ENCODE data around the gene MEGF9. TPM values are rescaled to one million over a fixed set of nuclear protein-coding genes. Genes with fewer than 3 reads are reported as not detected.

MEGF9 gene
- total and polyA plus RNA-seq, 9 donors: 6.3 to 12.8 (median 7.2) TPM

GRCh38 chr9:120668399-120668798, 45.9 kb downstream of the MEGF9 start:
- Histone ChIP-seq H3K27me3 (ENCODE audit: control insufficient read depth, insufficient read depth, low read length) (no peaks in the 10 kb centered on the region), H3K4me3 (ENCODE audit: low read length) (no peak overlapping the region), H3K27ac (ENCODE audit: low read length) (no peak overlapping the region), H3K36me3 (ENCODE audit: control insufficient read depth, insufficient read depth, low read length) (no peaks in the 10 kb centered on the region), H3K4me1 (ENCODE audit: control insufficient read depth, insufficient read depth, low read length) (no peaks in the 10 kb centered on the region), H3K9me3 (replicated peaks; ENCODE audit: control insufficient read depth, low read depth, low read length) (no peaks in the 10 kb centered on the region)
- DNase-seq: no peak

- H3K36me3 ChIP-seq (ENCODE audit: control insufficient read depth, insufficient read depth, low read length): no peaks in the 10 kb centered on the region
- no peak overlapping the region for H3K4me3 ChIP-seq (ENCODE audit: low read length)
- H3K27ac ChIP-seq (ENCODE audit: low read length): no peak overlapping the region
- DNase-seq: no peak
- H3K4me1 ChIP-seq (ENCODE audit: control insufficient read depth, insufficient read depth, low read length): no peaks in the 10 kb centered on the region
- H3K9me3 ChIP-seq (replicated peaks; ENCODE audit: control insufficient read depth, low read depth, low read length): no peaks in the 10 kb centered on the region
- no peaks in the 10 kb centered on the region for H3K27me3 ChIP-seq (ENCODE audit: control insufficient read depth, insufficient read depth, low read length)
Observed at GRCh38 chr9:120663950-120664349, 50.3 kb downstream of the MEGF9 start.

GRCh38 chr9:120663380-120663779, 50.9 kb downstream of the MEGF9 start:
- no peak overlapping the region for H3K4me3 ChIP-seq (ENCODE audit: low read length)
- no peaks in the 10 kb centered on the region for H3K9me3 ChIP-seq (replicated peaks; ENCODE audit: control insufficient read depth, low read depth, low read length)
- DNase-seq: no peak
- H3K27ac ChIP-seq (ENCODE audit: low read length): no peak overlapping the region
- no peaks in the 10 kb centered on the region for H3K36me3 ChIP-seq (ENCODE audit: control insufficient read depth, insufficient read depth, low read length)
- WGBS (ENCODE audit: insufficient coverage): no CpG with 5 or more reads among the region's 3 CpGs
- H3K27me3 ChIP-seq (ENCODE audit: control insufficient read depth, insufficient read depth, low read length): no peaks in the 10 kb centered on the region
- H3K4me1 ChIP-seq (ENCODE audit: control insufficient read depth, insufficient read depth, low read length): no peaks in the 10 kb centered on the region

- Histone ChIP-seq H3K4me1 (ENCODE audit: control insufficient read depth, insufficient read depth, low read length) (no peaks in the 10 kb centered on the region), H3K27me3 (ENCODE audit: control insufficient read depth, insufficient read depth, low read length) (no peaks in the 10 kb centered on the region), H3K9me3 (replicated peaks; ENCODE audit: control insufficient read depth, low read depth, low read length) (no peaks in the 10 kb centered on the region), H3K36me3 (ENCODE audit: control insufficient read depth, insufficient read depth, low read length) (no peaks in the 10 kb centered on the region), H3K27ac (ENCODE audit: low read length) (no peak overlapping the region), H3K4me3 (ENCODE audit: low read length) (no peak overlapping the region)
- WGBS (ENCODE audit: insufficient coverage): 90% methylated on average over 2 of the region's 8 CpGs
- DNase-seq: no peak
Observed at GRCh38 chr9:120662513-120662912, 51.8 kb downstream of the MEGF9 start.

- no peak for DNase-seq
- H3K36me3 ChIP-seq (ENCODE audit: control insufficient read depth, insufficient read depth, low read length): no peaks in the 10 kb centered on the region
- no CpG with 5 or more reads among the region's 2 CpGs for WGBS (ENCODE audit: insufficient coverage)
- no peaks in the 10 kb centered on the region for H3K4me1 ChIP-seq (ENCODE audit: control insufficient read depth, insufficient read depth, low read length)
- H3K27me3 ChIP-seq (ENCODE audit: control insufficient read depth, insufficient read depth, low read length): no peaks in the 10 kb centered on the region
- no peak overlapping the region for H3K4me3 ChIP-seq (ENCODE audit: low read length)
- no peaks in the 10 kb centered on the region for H3K9me3 ChIP-seq (replicated peaks; ENCODE audit: control insufficient read depth, low read depth, low read length)
- H3K27ac ChIP-seq (ENCODE audit: low read length): no peak overlapping the region
Observed at GRCh38 chr9:120659676-120660075, 54.6 kb downstream of the MEGF9 start.

- no peaks in the 10 kb centered on the region for H3K4me1 ChIP-seq (ENCODE audit: control insufficient read depth, insufficient read depth, low read length)
- no peak for DNase-seq
Observed at GRCh38 chr9:120659209-120659608, 55.1 kb downstream of the MEGF9 start.

GRCh38 chr9:120655005-120655622, 59.2 kb downstream of the MEGF9 start:
- H3K4me1 ChIP-seq (ENCODE audit: control insufficient read depth, insufficient read depth, low read length): no peaks in the 10 kb centered on the region
- 100% methylated on average over 1 of the region's 4 CpGs for WGBS (ENCODE audit: insufficient coverage)
- H3K27me3 ChIP-seq (ENCODE audit: control insufficient read depth, insufficient read depth, low read length): no peaks in the 10 kb centered on the region
- H3K27ac ChIP-seq (ENCODE audit: low read length): no peak overlapping the region
- H3K4me3 ChIP-seq (ENCODE audit: low read length): no peak overlapping the region
- H3K9me3 ChIP-seq (replicated peaks; ENCODE audit: control insufficient read depth, low read depth, low read length): no peaks in the 10 kb centered on the region
- no peak for DNase-seq
- no peaks in the 10 kb centered on the region for H3K36me3 ChIP-seq (ENCODE audit: control insufficient read depth, insufficient read depth, low read length)

More at GRCh38 chr9:120659209-120659608, 55.1 kb downstream of the MEGF9 start:
- no peak overlapping the region for H3K4me3 ChIP-seq (ENCODE audit: low read length)
- H3K27me3 ChIP-seq (ENCODE audit: control insufficient read depth, insufficient read depth, low read length): no peaks in the 10 kb centered on the region
- H3K36me3 ChIP-seq (ENCODE audit: control insufficient read depth, insufficient read depth, low read length): no peaks in the 10 kb centered on the region
- H3K27ac ChIP-seq (ENCODE audit: low read length): no peak overlapping the region
- no peaks in the 10 kb centered on the region for H3K9me3 ChIP-seq (replicated peaks; ENCODE audit: control insufficient read depth, low read depth, low read length)
- 20% methylated on average over 1 of the region's 3 CpGs for WGBS (ENCODE audit: insufficient coverage)

GRCh38 chr9:120654272-120654671, 60.0 kb downstream of the MEGF9 start:
- no CpG with 5 or more reads among the region's 4 CpGs for WGBS (ENCODE audit: insufficient coverage)
- no peak for DNase-seq
- no peaks in the 10 kb centered on the region for H3K27me3 ChIP-seq (ENCODE audit: control insufficient read depth, insufficient read depth, low read length)

GRCh38 chr9:120653762-120654161, 60.5 kb downstream of the MEGF9 start:
- no peaks in the 10 kb centered on the region for H3K36me3 ChIP-seq (ENCODE audit: control insufficient read depth, insufficient read depth, low read length)
- no peaks in the 10 kb centered on the region for H3K27me3 ChIP-seq (ENCODE audit: control insufficient read depth, insufficient read depth, low read length)
- H3K9me3 ChIP-seq (replicated peaks; ENCODE audit: control insufficient read depth, low read depth, low read length): no peaks in the 10 kb centered on the region
- no peak overlapping the region for H3K4me3 ChIP-seq (ENCODE audit: low read length)
- H3K27ac ChIP-seq (ENCODE audit: low read length): no peak overlapping the region
- 90% methylated on average over 1 of the region's 1 CpG for WGBS (ENCODE audit: insufficient coverage)
- H3K4me1 ChIP-seq (ENCODE audit: control insufficient read depth, insufficient read depth, low read length): no peaks in the 10 kb centered on the region
- DNase-seq: no peak

More at GRCh38 chr9:120654272-120654671, 60.0 kb downstream of the MEGF9 start:
- Histone ChIP-seq H3K4me3 (ENCODE audit: low read length) (no peak overlapping the region), H3K9me3 (replicated peaks; ENCODE audit: control insufficient read depth, low read depth, low read length) (no peaks in the 10 kb centered on the region), H3K4me1 (ENCODE audit: control insufficient read depth, insufficient read depth, low read length) (no peaks in the 10 kb centered on the region), H3K36me3 (ENCODE audit: control insufficient read depth, insufficient read depth, low read length) (no peaks in the 10 kb centered on the region), H3K27ac (ENCODE audit: low read length) (no peak overlapping the region)

GRCh38 chr9:120652934-120653333, 61.3 kb downstream of the MEGF9 start:
- Histone ChIP-seq H3K27ac (ENCODE audit: low read length) (no peak overlapping the region), H3K36me3 (ENCODE audit: control insufficient read depth, insufficient read depth, low read length) (no peaks in the 10 kb centered on the region), H3K4me1 (ENCODE audit: control insufficient read depth, insufficient read depth, low read length) (no peaks in the 10 kb centered on the region), H3K27me3 (ENCODE audit: control insufficient read depth, insufficient read depth, low read length) (no peaks in the 10 kb centered on the region), H3K4me3 (ENCODE audit: low read length) (no peak overlapping the region), H3K9me3 (replicated peaks; ENCODE audit: control insufficient read depth, low read depth, low read length) (no peaks in the 10 kb centered on the region)
- DNase-seq: no peak
- 59% methylated on average over 2 of the region's 2 CpGs for WGBS (ENCODE audit: insufficient coverage)

- H3K27me3 ChIP-seq (ENCODE audit: control insufficient read depth, insufficient read depth, low read length): no peaks in the 10 kb centered on the region
- no peaks in the 10 kb centered on the region for H3K9me3 ChIP-seq (replicated peaks; ENCODE audit: control insufficient read depth, low read depth, low read length)
- H3K27ac ChIP-seq (ENCODE audit: low read length): no peak overlapping the region
- H3K4me3 ChIP-seq (ENCODE audit: low read length): no peak overlapping the region
- WGBS (ENCODE audit: insufficient coverage): no CpG with 5 or more reads among the region's 1 CpG
- H3K36me3 ChIP-seq (ENCODE audit: control insufficient read depth, insufficient read depth, low read length): no peaks in the 10 kb centered on the region
- no peaks in the 10 kb centered on the region for H3K4me1 ChIP-seq (ENCODE audit: control insufficient read depth, insufficient read depth, low read length)
- no peak for DNase-seq
Observed at GRCh38 chr9:120650352-120650751, 63.9 kb downstream of the MEGF9 start.
